GM23338 (cell line): ENCODE measurements around the gene RAD51B. TPM values are rescaled to one million over a fixed set of nuclear protein-coding genes. Genes with fewer than 3 reads are reported as not detected.

Source experiments
- ATAC-seq: fragments of 200-7000 bp; cut with Tn5 transposase; 3 replicates; pipeline ENCODE4 v1.9.1; 2020
- DNase-seq: peaks from one replicate; pipeline ENCODE4 v3.0.0-alpha.2; 2015; ENCODE audit warnings: low spot score
- H2AFZ ChIP-seq: fragments of 200-600 bp; sonication (generic); 2 replicates; pipeline ENCODE4 v1.8.0; 2016; ENCODE audit warnings: antibody characterized with exemption, mild to moderate bottlenecking, moderate library complexity
- H3F3A ChIP-seq: fragments of 200-600 bp; sonication (generic); replicated peaks from 2 replicates; pipeline ENCODE4 v1.8.0; 2017; ENCODE audit warnings: antibody characterized with exemption, mixed run types, low read depth
- H3K27ac ChIP-seq: fragments of 200-600 bp; sonication (generic); 2 replicates; pipeline ENCODE4 v1.6.1; 2016; ENCODE audit warnings: low read depth
- H3K27me3 ChIP-seq: fragments of 200-600 bp; sonication (generic); 2 replicates; pipeline ENCODE4 v1.8.0; 2016; ENCODE audit warnings: mild to moderate bottlenecking, mixed run types, moderate library complexity; ENCODE audit not compliant: insufficient read depth
- H3K36me3 ChIP-seq: fragments of 200-600 bp; sonication (generic); 2 replicates; pipeline ENCODE4 v1.8.0; 2016; ENCODE audit warnings: mild to moderate bottlenecking; ENCODE audit not compliant: insufficient read depth
- H3K4me1 ChIP-seq: fragments of 200-600 bp; sonication (generic); 2 replicates; pipeline ENCODE4 v1.8.0; 2016; ENCODE audit warnings: mild to moderate bottlenecking, moderate library complexity; ENCODE audit not compliant: insufficient read depth
- H3K4me2 ChIP-seq: fragments of 200-600 bp; sonication (generic); 2 replicates; pipeline ENCODE4 v1.7.1; 2017; ENCODE audit warnings: mixed run types
- H3K4me3 ChIP-seq: fragments of 200-600 bp; sonication (generic); 2 replicates; pipeline ENCODE4 v1.6.1; 2016; ENCODE audit warnings: mixed run types
- H3K79me2 ChIP-seq: fragments of 200-600 bp; sonication (generic); replicated peaks from 2 replicates; pipeline ENCODE4 v1.8.0; 2017; ENCODE audit warnings: mild to moderate bottlenecking; ENCODE audit not compliant: insufficient read depth
- H3K9me2 ChIP-seq: fragments of 200-600 bp; sonication (generic); 2 replicates; pipeline ENCODE4 v1.8.0; 2017; ENCODE audit not compliant: insufficient read depth
- H4K20me1 ChIP-seq: fragments of 200-600 bp; sonication (generic); replicated peaks from 2 replicates; pipeline ENCODE4 v1.8.0; 2017; ENCODE audit warnings: mild to moderate bottlenecking; ENCODE audit not compliant: insufficient read depth
- H3K27ac Mint-ChIP-seq: 2 replicates; pipeline ENCODE4 v1.8.0; 2020; ENCODE audit warnings: inconsistent platforms, mild to moderate bottlenecking, moderate library complexity, mixed read lengths
- H3K27me3 Mint-ChIP-seq: 3 replicates; pipeline ENCODE4 v1.8.0; 2022; ENCODE audit warnings: low read depth, mild to moderate bottlenecking, moderate library complexity, mixed read lengths, inconsistent platforms; ENCODE audit not compliant: insufficient read depth, poor library complexity
- H3K36me3 Mint-ChIP-seq: 3 replicates; pipeline ENCODE4 v1.8.0; 2021; ENCODE audit warnings: low read depth, mild to moderate bottlenecking, inconsistent platforms, moderate library complexity, mixed read lengths
- H3K4me1 Mint-ChIP-seq: 3 replicates; pipeline ENCODE4 v1.8.0; 2020; ENCODE audit warnings: mild to moderate bottlenecking, inconsistent platforms, mixed read lengths
- H3K4me3 Mint-ChIP-seq: 3 replicates; pipeline ENCODE4 v1.8.0; 2021; ENCODE audit warnings: moderate library complexity, mild to moderate bottlenecking, inconsistent platforms, mixed read lengths
- H3K9me3 Mint-ChIP-seq: 3 replicates; pipeline ENCODE4 v1.8.0; 2020; ENCODE audit warnings: moderate library complexity, mild to moderate bottlenecking, inconsistent platforms, mixed read lengths
- JUNB ChIP-seq: IDR thresholded peaks from one replicate; pipeline ENCODE4 v1.6.1; 2016; ENCODE audit warnings: antibody characterized with exemption; ENCODE audit not compliant: unreplicated experiment
- ZNF114 ChIP-seq: fragments of 250-450 bp; sonication (Bioruptor Pico); IDR thresholded peaks from 2 replicates; pipeline ENCODE4 v1.5.0; 2020; ENCODE audit warnings: mild to moderate bottlenecking, moderate library complexity
- polyA plus RNA-seq: library from polyadenylated mRNA; unstranded; fragments of >200 nt; fragmentation: Nextera tagmentation; extraction: Ambion mirVana; gene quantifications from 2 replicates; pipeline ENCODE4 v1.2.1, GENCODE V29; 2016
- total RNA-seq: library from RNA; depleted of rRNA; stranded (reverse); fragments of >200 nt; shearing (Covaris generic); gene quantifications from 2 replicates; pipeline ENCODE4 v1.2.3, GENCODE V29; 2014
- TF ChIP-seq, protein P1 (sequence below): fragments of 250-450 bp; sonication (Bioruptor Pico); IDR thresholded peaks from 2 replicates; pipeline ENCODE4 v1.5.0; 2020; ENCODE audit warnings: mild to moderate bottlenecking, moderate library complexity

The RAD51B gene
- total and polyA plus RNA-seq, 2 experiments from 2014 or later = 15.7 to 29.1 TPM

DNA sequence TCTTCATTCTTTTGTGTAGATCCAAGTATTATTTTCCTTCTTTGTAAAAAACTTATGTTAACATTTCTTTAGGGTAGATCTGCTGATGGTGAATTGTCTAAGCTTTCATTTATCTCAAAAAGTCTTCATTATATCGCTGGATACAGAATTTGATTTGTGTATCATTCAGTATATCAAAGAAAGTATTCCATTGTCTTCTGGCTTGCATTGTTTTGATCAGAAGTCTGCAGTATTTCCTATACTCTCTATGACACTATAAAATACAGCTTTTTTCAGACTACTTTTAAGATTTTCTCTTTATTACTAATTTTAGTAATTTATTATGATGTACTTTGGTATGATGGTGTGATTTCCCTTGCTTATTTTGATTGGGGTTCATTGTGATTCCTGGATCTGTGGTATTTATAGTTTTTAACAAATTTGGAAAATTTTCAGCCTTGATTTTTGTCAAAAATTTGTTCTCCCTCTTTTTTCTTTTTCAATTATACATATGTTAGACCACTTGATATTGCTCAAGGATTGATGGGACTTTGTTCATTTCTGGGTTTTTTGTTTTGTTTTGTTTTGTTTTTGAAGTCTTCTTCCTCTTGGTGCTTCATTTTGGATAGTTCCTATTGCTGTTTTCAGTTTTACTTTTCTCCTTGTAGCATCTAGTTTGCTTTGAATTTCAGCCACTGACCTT lies 796.8 kb downstream of the RAD51B start:
- no peak for ATAC-seq
- H3K9me3 Mint-ChIP-seq = peaks cover 46% of the 10 kb centered on the region

More for the DNA sequence above, 796.8 kb downstream of the RAD51B start:
- Mint-ChIP-seq H3K4me3 (no peak overlapping the region), H3K27me3 (peaks cover 4% of the 10 kb centered on the region), H3K27ac (no peak overlapping the region), H3K4me1 (no peaks in the 10 kb centered on the region), H3K36me3 (peaks cover 28% of the 10 kb centered on the region; the same call in 2 of the 3 replicates)
- Histone ChIP-seq H3K27me3 (no peaks in the 10 kb centered on the region), H3K4me2 (no peak overlapping the region), H3K36me3 (peaks cover 19% of the 10 kb centered on the region), H3K4me1 (no peaks in the 10 kb centered on the region), H3K9me2 (no peaks in the 10 kb centered on the region), H2AFZ (no peak overlapping the region), H4K20me1 (no peaks in the 10 kb centered on the region), H3K4me3 (no peak overlapping the region), H3F3A (no peaks in the 10 kb centered on the region), H3K27ac (no peak overlapping the region), H3K79me2 (no peaks in the 10 kb centered on the region)
- TF ChIP-seq, protein P1, sequence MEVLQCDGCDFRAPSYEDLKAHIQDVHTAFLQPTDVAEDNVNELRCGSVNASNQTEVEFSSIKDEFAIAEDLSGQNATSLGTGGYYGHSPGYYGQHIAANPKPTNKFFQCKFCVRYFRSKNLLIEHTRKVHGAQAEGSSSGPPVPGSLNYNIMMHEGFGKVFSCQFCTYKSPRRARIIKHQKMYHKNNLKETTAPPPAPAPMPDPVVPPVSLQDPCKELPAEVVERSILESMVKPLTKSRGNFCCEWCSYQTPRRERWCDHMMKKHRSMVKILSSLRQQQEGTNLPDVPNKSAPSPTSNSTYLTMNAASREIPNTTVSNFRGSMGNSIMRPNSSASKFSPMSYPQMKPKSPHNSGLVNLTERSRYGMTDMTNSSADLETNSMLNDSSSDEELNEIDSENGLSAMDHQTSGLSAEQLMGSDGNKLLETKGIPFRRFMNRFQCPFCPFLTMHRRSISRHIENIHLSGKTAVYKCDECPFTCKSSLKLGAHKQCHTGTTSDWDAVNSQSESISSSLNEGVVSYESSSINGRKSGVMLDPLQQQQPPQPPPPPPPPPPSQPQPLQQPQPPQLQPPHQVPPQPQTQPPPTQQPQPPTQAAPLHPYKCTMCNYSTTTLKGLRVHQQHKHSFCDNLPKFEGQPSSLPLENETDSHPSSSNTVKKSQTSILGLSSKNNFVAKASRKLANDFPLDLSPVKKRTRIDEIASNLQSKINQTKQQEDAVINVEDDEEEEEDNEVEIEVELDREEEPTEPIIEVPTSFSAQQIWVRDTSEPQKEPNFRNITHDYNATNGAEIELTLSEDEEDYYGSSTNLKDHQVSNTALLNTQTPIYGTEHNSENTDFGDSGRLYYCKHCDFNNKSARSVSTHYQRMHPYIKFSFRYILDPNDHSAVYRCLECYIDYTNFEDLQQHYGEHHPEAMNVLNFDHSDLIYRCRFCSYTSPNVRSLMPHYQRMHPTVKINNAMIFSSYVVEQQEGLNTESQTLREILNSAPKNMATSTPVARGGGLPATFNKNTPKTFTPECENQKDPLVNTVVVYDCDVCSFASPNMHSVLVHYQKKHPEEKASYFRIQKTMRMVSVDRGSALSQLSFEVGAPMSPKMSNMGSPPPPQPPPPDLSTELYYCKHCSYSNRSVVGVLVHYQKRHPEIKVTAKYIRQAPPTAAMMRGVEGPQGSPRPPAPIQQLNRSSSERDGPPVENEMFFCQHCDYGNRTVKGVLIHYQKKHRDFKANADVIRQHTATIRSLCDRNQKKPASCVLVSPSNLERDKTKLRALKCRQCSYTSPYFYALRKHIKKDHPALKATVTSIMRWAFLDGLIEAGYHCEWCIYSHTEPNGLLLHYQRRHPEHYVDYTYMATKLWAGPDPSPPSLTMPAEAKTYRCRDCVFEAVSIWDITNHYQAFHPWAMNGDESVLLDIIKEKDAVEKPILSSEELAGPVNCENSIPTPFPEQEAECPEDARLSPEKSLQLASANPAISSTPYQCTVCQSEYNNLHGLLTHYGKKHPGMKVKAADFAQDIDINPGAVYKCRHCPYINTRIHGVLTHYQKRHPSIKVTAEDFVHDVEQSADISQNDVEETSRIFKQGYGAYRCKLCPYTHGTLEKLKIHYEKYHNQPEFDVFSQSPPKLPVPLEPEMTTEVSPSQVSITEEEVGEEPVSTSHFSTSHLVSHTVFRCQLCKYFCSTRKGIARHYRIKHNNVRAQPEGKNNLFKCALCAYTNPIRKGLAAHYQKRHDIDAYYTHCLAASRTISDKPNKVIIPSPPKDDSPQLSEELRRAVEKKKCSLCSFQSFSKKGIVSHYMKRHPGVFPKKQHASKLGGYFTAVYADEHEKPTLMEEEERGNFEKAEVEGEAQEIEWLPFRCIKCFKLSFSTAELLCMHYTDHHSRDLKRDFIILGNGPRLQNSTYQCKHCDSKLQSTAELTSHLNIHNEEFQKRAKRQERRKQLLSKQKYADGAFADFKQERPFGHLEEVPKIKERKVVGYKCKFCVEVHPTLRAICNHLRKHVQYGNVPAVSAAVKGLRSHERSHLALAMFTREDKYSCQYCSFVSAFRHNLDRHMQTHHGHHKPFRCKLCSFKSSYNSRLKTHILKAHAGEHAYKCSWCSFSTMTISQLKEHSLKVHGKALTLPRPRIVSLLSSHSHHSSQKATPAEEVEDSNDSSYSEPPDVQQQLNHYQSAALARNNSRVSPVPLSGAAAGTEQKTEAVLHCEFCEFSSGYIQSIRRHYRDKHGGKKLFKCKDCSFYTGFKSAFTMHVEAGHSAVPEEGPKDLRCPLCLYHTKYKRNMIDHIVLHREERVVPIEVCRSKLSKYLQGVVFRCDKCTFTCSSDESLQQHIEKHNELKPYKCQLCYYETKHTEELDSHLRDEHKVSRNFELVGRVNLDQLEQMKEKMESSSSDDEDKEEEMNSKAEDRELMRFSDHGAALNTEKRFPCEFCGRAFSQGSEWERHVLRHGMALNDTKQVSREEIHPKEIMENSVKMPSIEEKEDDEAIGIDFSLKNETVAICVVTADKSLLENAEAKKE (CRISPR knock-in tag) = no peak
- TF ChIP-seq ZNF114 (CRISPR knock-in tag) (no peak), JUNB (no peak)
- DNase-seq = no peak
